T follicular helper cell (primary cell): ENCODE data around the gene MTPN.

Source experiments
- DNase-seq: peaks from one replicate; pipeline ENCODE4 v3.0.0-alpha.2; 2020; ENCODE audit warnings: low read depth

Gene MTPN

DNA sequence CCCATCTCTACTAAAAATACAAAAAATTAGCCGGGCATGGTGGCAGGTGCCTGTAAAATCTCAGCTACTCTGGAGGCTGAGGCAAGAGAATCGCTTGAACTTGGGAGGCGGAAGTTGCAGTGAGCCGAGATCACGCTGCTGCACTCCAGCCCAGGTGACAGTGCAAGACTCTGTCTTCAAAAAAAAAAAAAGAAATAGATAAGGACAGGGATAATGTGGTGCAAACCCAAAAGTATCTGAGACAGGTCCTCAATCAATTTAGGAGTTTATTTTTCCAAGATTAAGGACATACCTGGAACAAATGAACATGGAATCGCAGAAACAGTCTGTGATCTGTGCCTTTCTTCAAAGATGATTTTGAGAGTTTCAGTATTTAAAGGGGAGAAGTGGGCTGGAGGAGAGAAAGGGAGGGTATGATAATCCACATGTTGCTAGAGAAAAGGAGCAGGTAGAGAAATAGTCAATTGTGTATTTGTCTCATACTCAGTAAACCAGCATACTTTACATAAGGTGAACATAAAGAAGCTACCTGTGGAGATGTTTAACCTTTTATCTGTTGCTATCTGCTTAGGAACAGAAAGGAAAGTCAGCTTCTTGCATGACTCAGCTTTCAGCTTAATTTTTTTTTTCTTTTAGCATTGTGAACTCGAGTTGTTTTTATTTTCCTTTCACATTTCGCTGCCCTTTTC, 4.9 kb upstream of the MTPN start:
- DNase-seq: no peak

DNA sequence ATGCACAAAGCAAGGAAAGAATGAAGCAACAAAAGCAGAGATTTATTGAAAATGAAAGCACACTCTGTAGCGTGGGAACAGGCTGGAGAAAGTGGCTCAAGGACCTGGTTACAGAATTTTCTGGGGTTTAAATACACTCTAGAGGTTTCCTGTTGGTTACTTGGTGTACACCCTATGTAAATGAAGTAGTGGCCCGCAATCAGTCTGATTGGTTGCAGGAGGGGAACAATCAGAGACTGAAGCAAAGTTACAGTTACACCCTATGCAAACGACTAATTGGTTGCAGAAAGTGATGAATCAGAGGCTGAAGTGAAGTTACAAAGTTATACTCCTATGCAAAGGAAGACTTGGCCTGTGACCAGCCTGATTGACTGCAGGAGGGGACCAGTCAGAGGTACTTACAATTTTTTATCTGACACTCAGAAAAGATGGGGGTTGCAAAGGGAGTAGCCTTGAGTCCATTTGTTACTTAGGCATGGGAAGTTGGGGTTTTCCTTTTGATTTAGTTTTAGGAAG, 3.6 kb upstream of the MTPN start:
- peak; percentile 52 for DNase-seq

DNA sequence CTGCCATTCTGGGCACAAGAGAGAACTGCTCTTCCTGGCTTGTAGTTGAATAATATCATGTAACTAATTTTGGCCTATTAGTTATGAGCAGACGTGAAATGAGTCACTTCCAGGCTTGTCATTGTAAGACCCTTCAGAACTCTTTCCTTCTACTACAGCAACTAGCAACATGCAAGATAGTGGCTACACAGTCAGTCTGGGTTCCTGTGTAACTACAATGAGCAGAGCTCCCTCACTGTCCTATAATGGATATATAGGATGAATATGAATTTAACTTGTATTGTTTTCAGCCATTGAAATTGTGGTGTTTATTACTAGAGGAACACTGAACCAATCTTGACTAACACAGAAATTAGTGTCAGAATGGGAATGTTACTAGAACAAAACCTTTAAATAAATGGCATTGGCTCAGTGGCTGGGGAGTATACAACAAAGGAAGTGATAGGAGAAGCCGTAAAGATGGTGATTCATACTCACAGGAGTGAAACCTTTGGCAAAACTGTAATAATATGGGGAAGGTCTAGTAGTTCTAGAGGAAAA, 2.9 kb upstream of the MTPN start:
- DNase-seq: no peak

- DNase-seq: no peak
Observed at GRCh38 chr7:135979471-135980011, 2.4 kb upstream of the MTPN start.

DNA sequence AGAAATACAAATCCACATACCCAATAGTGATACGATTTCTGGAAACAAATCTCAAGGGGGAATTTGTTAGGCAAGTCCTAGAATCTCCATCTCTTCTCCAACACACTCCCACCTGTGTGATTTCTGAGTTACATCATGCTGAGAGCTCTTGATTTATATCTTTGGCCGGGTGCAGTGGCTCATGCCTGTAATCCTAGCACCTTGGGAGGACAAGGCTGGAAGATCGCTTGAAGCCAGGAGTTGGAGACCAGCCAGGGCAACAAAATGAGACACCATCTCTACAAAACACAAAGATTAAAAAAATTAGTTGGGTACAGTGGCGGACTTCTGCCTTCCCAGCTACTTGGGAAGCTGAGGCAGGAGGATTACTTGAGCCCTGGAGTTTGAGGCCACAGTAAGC, 1.5 kb upstream of the MTPN start:
- no peak for DNase-seq

DNA sequence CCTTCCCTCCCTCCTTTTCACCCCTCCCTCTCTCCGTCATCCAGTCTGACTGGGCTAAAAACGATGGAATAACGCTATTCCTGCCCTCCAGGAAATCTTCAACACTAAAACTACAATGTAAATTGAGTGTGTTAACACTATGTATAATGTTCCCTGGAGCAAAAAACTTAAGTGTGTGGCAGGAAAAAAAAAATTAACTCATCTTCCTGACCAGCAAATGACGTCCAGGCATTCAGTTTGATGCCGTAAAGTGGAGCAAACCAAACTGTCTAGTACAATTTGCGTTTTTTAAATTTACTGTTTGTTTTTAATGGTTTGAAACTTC, 545 bp upstream of the MTPN start:
- no peak for DNase-seq

GRCh38 chr7:135976312-135977006, 700 bp downstream of the MTPN start:
- peak; percentile 31 for DNase-seq

- no peak for DNase-seq
Observed at GRCh38 chr7:135975166-135975565, 2.0 kb downstream of the MTPN start.

- DNase-seq: no peak
Observed at GRCh38 chr7:135974667-135975066, 2.5 kb downstream of the MTPN start.

DNA sequence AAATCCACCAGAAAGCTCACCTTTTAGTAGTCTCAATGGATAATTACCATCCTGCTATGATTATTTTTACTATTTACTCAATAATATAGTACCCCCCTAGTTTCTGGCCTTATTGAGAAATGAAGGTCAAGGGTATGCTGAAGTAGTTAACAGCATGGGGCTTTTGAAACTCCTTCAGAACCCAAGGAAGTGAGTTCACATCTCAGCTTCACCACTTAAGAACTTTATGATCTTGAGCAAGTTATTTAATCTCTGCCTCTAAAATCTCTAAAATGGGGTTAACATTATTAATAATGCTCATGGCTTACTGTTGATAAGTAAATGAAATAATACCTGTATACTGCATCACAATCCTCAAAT, 5.8 kb downstream of the MTPN start:
- no peak for DNase-seq

GRCh38 chr7:135970682-135971365, 6.3 kb downstream of the MTPN start:
- DNase-seq: no peak

GRCh38 chr7:135970045-135970444, 7.1 kb downstream of the MTPN start:
- no peak for DNase-seq

DNA sequence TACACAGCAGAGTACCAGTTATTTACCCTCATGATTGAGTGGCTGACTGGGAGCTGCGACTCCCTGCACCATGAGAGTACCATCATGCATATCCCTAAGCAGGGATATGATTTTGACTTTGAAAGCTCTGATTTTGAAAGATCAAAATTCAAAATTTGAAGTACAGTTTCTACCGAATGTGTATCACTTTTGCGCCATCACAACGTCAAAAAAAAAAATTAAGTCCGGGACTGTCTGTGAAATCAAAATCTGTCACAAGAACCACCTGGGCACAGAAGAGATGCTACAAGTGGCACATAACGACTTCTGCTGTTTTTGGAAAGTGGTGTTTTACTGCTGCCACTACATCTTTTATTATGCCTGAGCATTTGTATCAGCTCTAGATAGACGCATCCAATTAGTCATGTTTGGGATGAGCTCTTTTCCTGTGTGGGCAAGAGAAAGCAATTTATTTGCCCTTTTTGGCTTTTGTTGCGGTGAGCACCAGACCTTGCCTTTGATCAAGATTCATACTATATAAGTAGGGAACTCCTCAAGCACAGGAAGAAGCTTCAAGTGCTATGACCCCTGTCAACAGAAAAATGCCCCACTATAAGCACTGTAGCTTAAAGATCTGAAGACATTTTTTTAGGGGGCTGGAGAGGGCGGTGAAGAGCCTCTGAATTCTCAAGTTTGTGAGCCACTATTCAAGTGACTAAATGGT, 10.7 kb downstream of the MTPN start:
- DNase-seq: no peak

DNA sequence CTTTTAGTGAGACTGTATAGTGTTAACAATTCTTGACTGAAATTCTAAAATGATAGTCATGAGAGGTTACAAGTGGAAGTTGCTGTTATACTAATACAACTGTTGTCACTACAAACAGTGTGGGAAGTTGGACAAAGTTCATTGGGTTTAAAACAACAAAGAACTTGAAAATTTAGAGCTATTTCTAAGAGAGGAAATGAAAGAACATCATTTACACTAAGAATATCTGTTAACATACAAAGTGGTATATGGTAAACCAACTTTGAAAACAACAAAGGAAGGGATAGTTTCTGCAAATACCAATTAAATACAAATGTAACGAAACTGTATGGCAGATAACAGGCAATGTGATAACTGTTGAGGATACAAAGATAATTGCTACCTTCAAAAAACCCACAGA, 11.6 kb downstream of the MTPN start:
- no peak for DNase-seq

DNA sequence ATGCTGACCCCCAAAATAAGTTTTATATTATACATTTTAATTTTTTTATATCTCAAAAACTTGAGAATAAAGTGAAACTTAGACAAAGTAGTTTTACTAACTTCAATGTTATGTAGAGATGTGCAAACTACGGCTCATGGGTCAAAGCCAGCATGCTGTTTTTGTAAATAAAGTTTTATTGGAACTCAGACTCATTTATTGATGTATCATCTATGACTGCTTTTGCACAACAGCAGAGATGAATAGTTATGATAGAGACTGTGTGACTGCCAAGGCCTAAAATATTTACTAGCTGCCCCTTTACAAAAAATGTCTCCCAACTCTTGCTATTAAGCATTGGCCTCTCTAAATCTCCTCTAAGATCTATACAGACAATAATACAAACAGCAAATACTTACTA, 12.4 kb downstream of the MTPN start:
- DNase-seq: no peak

GRCh38 chr7:135964274-135964673, 12.9 kb downstream of the MTPN start:
- DNase-seq: no peak

DNA sequence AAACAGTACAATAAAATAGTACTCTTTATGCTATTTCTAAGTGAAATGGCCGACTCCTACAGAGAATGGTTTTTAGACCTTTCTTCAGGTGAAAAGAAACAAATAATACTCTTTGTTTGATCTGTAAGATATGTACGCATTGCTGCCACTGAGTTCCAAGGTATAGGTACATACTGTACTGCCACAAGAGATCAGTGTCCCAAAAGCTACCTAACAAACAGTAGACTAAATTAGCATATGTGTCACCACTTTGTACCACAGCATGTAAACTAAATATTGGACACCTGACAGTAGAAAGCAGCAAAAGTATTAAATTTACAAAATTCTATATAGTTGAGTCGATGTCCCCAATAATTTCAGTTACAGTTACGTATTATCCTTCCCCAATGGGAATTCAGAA, 14.4 kb downstream of the MTPN start:
- no peak for DNase-seq

DNA sequence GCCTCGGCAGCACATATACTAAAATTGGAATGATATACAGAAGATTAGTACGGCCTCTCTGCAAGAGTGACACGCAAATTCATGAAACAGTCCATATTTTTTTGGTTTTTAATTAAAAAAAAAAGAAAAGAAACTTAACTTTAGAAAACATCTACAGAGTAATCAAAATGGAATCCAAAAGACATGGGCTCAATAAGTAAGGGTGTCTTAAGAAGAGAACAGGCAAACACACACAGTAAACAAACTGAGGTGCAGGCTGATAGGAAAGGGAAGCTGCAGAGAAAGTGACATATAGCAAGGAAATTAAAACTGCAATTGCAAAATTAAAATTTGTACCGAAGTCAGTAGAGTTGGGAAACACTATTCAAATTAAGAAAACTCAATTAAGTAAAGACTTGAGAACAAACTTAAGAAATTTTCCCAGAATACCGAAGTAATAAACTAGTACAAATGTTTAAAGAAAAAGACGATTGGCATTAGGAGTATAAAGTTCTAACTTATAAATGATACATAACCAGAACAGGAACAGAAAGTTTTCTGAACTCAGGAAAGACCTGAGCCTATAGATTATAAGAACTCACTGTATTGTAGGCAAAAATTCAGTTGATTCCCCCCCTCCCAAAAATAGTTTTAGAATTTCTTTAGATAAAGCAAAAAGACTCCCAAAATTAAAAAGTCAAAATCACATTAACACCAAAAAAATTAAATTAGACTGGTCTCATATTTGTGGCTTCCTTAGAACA, 16.3 kb downstream of the MTPN start:
- DNase-seq: no peak

DNA sequence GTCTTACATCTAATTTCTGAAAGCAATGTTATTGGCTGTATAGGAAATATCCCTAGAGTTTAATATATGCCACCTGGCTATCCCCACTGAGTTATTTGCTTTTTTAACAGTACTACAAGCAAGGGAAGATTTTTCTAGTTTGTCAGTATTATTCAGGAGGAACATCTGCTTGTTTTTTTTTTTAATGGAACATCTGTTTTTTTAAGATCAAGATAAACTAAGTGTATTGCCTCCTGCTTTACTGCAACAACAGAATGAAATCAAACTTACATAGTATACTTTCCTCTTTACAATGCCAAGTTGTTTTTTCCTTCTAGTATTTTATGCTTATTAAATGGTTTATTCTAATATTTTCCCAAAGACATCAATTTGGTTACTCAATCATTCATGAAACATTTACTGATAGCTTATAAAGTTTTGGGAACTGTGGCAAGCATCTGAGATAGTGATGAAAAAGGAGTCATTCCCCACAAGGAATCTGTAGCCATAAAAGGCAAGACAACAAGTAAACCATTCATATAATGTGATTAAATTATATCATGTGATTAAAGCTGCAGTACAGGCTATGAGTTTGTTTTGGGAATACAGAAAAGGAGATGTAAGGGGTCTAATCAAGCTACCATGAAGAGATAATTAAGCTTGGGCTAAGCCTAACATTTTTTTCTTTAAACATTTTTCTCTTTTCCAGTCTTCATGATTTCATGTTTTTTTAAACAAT, 17.4 kb downstream of the MTPN start:
- no peak for DNase-seq

GRCh38 chr7:135958173-135958572, 19.0 kb downstream of the MTPN start:
- no peak for DNase-seq

DNA sequence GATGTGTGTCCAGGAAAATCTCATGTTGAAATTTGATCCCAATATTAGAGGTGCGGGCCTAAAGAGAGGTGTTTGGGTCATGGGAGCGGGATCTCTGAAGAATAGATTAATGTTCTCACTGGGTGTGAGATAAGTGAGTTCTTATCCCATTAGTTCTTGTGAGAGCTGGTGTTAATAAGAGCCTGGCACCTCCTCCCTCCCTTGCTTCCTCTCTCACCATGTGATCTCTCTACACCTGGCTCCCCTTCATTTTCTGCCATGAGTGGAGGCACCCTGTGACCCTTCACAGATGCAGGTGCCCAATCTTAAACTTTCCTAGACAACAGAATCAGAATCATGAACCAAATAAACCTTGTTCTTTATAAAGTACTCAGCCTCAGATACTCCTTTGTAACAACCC, 19.5 kb downstream of the MTPN start:
- DNase-seq: no peak
